Endometrial microvascular endothelial cells (primary cell): Measurements from ENCODE around the gene ZBTB17. TPM values are rescaled to one million over a fixed set of nuclear protein-coding genes. Genes with fewer than 3 reads are reported as not detected.

Experiments used
- total RNA-seq: library from RNA; depleted of rRNA; stranded (reverse); fragments of >200 nt; gene quantifications from one replicate; pipeline ENCODE4 v1.2.3, GENCODE V29; 2015; ENCODE audit errors: inconsistent ontology term

ZBTB17 gene
- total RNA-seq, 1 donor from 2014 or later, result 26.5 TPM

Other genes with a start within 250 kb of the ZBTB17 start
- gene SLC25A34, start 239.8 kb downstream of the ZBTB17 start, total RNA-seq, result 0.09 TPM
- not detected for gene TMEM82, start 233.6 kb downstream of the ZBTB17 start, total RNA-seq
- gene FBLIM1, start 217.3 kb downstream of the ZBTB17 start, total RNA-seq, result 268 TPM
- gene UQCRHL, start 168.5 kb downstream of the ZBTB17 start, total RNA-seq, result 2.5 TPM
- 16.5 TPM for gene SPEN, start 128.4 kb downstream of the ZBTB17 start, total RNA-seq
- not detected for gene SRARP, start 28.1 kb upstream of the ZBTB17 start, total RNA-seq
- gene HSPB7, start 41.9 kb upstream of the ZBTB17 start, total RNA-seq, result not detected
- not detected for gene CLCNKA, start 45.9 kb upstream of the ZBTB17 start, total RNA-seq
- 0.93 TPM for gene CLCNKB, start 67.7 kb upstream of the ZBTB17 start, total RNA-seq
- gene FAM131C, start 97.5 kb upstream of the ZBTB17 start, total RNA-seq, result not detected
- 162 TPM for gene EPHA2, start 180.0 kb upstream of the ZBTB17 start, total RNA-seq
- 3.1 TPM for gene ARHGEF19, start 236.6 kb upstream of the ZBTB17 start, total RNA-seq